ENCODE measurements around the gene PCGF3.

Gene PCGF3

DNA sequence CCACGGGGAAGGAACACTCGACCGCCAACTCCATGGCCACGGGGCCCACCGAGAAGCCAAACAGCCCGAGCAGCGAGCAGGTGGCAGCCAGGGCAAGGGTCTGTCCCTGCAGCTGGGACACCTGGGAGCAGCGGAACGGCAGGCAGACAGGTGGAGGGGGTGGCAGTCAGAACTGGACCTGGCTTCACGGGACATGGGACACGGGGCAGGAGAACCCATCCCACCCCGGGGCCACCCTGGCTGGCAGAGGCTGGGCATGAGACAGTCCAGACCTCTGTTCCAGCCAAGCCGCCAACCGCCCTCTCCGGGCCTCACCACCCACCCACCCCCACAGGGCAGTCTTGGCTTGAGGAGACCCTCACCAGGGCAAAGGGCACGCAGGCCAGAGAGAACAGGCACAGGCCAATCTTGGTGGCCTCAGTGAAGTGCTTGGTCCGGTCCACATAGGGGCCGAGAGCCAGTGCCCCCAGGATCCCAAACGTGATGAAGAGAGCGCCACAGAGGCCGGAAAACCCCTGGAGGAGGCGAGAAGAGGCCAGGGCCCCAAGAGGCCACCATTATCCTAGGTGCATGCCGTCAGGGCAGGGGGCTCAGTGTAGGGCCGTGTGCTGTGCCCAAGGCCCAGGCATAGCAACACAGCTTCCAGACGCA lies 22.3 kb upstream of the PCGF3 start:
- peaks cover 0 to 9% (median 3%) of the 10 kb centered on the region in 5 donors for H3K36me3 ChIP-seq (ENCODE audit: control insufficient read depth in 5 of 5, insufficient read depth in 5 of 5, low read length in 5 of 5)
- H3K4me3 ChIP-seq (ENCODE audit: low read depth in 1 of 5, low read length in 5 of 5): no peak overlapping the region
- peak overlapping the region in 1 of 5 donors; percentile 3 for H3K9ac ChIP-seq (ENCODE audit: low read length in 5 of 5)
- H3K27ac ChIP-seq (ENCODE audit: low read depth, low read length): no peak overlapping the region
- H3K9me3 ChIP-seq (ENCODE audit: control insufficient read depth in 5 of 5, low read length in 5 of 5): no peaks in the 10 kb centered on the region
- H3K27me3 ChIP-seq (ENCODE audit: control insufficient read depth in 5 of 5, insufficient read depth in 4 of 5, low read length in 5 of 5): no peaks in the 10 kb centered on the region
- H3K4me1 ChIP-seq (ENCODE audit: control insufficient read depth in 5 of 5, insufficient read depth in 5 of 5, low read length in 5 of 5): peaks cover 6 to 54% (median 43%) of the 10 kb centered on the region in 5 donors

DNA sequence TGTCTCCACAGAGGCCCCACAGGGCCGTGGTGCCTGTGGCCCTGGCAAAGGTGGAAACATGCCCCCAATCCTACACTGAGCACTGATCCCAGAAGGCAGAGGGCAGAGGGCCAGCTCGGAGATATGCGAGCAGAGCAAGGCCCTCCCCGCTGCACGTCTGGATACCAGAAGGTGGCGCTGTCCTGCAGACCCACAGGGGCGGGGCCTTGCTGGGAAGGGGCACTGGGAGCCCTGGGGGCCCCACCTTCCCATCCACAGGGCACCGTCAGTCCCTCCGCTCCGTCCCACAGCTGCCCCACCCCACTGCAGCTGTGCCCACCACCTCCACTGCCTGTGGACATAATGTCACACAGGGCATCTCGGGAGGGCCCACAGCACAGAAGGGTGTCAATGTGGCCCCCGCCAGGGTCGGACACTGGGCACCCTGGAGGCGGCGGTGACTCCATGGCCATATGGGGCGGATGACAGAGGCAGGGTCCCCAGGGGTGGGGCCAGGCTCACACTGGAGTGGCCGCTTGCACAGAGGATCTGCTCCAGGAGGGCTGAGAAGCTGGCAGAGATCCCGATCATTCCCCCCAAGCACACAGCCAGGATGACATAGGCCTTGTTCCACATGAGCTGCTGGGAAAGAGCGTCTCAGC lies 21.5 kb upstream of the PCGF3 start:
- H3K4me1 ChIP-seq (ENCODE audit: control insufficient read depth in 5 of 5, insufficient read depth in 5 of 5, low read length in 5 of 5): peaks cover 6 to 59% (median 49%) of the 10 kb centered on the region in 5 donors
- H3K36me3 ChIP-seq (ENCODE audit: control insufficient read depth in 5 of 5, insufficient read depth in 5 of 5, low read length in 5 of 5): peaks cover 0 to 9% (median 3%) of the 10 kb centered on the region in 5 donors
- no peaks in the 10 kb centered on the region for H3K9me3 ChIP-seq (ENCODE audit: control insufficient read depth in 5 of 5, low read length in 5 of 5)
- no peak overlapping the region for H3K9ac ChIP-seq (ENCODE audit: low read length in 5 of 5)
- H3K27ac ChIP-seq (ENCODE audit: low read depth, low read length): no peak overlapping the region
- no peaks in the 10 kb centered on the region for H3K27me3 ChIP-seq (ENCODE audit: control insufficient read depth in 5 of 5, insufficient read depth in 4 of 5, low read length in 5 of 5)
- no peak overlapping the region for H3K4me3 ChIP-seq (ENCODE audit: low read depth in 1 of 5, low read length in 5 of 5)

GRCh38 chr4:684623-685327 lies 20.9 kb upstream of the PCGF3 start:
- Histone ChIP-seq H3K4me1 (ENCODE audit: control insufficient read depth in 5 of 5, insufficient read depth in 5 of 5, low read length in 5 of 5) (peaks cover 6 to 66% (median 56%) of the 10 kb centered on the region in 5 donors), H3K27ac (ENCODE audit: low read depth, low read length) (no peak overlapping the region), H3K27me3 (ENCODE audit: control insufficient read depth in 5 of 5, insufficient read depth in 4 of 5, low read length in 5 of 5) (no peaks in the 10 kb centered on the region)

DNA sequence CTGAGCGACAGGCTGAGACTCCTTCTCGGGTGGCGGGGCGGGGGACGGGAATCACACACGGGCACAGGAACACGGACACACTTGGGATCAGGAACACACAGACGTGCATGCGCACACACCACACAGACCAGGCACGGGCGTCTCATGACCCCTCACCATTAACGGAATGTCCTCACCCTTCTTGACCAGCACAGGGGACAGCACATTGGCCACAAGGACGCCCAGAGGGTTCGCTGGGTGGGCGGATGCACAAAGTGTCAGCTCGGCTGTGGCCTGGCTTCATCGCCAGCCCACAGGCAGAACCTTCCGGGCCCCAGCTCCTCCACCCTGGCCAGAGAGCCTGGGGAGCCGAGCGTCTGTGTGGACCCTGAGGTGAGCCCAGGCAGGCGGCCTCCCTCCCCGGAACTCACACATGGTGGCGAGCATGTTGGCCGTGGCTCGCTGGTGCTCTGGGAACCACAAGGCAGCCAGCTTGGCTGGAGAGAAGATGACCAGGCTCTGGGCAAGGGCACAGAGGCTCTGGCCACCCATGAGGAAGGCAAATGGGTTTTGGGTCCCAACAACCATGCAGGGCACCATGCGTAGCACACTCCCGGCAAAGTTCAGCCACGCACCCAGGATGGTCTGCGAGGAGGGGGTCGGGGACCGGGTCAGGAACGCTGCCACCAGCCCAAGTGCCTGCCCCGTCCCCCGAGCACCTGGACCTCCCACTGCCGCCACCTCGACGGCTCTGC lies 19.8 kb upstream of the PCGF3 start:
- Histone ChIP-seq H3K4me1 (ENCODE audit: control insufficient read depth in 5 of 5, insufficient read depth in 5 of 5, low read length in 5 of 5) (peaks cover 6 to 59% (median 50%) of the 10 kb centered on the region in 5 donors), H3K4me3 (ENCODE audit: low read depth in 1 of 5, low read length in 5 of 5) (no peak overlapping the region), H3K36me3 (ENCODE audit: control insufficient read depth in 5 of 5, insufficient read depth in 5 of 5, low read length in 5 of 5) (peaks cover 0 to 9% (median 3%) of the 10 kb centered on the region in 5 donors), H3K9ac (ENCODE audit: low read length in 5 of 5) (no peak overlapping the region), H3K27ac (ENCODE audit: low read depth, low read length) (no peak overlapping the region), H3K9me3 (ENCODE audit: control insufficient read depth in 5 of 5, low read length in 5 of 5) (no peaks in the 10 kb centered on the region), H3K27me3 (ENCODE audit: control insufficient read depth in 5 of 5, insufficient read depth in 4 of 5, low read length in 5 of 5) (no peaks in the 10 kb centered on the region)

More at GRCh38 chr4:684623-685327, 20.9 kb upstream of the PCGF3 start:
- Histone ChIP-seq H3K36me3 (ENCODE audit: control insufficient read depth in 5 of 5, insufficient read depth in 5 of 5, low read length in 5 of 5) (peaks cover 0 to 9% (median 3%) of the 10 kb centered on the region in 5 donors), H3K4me3 (ENCODE audit: low read depth in 1 of 5, low read length in 5 of 5) (no peak overlapping the region), H3K9me3 (ENCODE audit: control insufficient read depth in 5 of 5, low read length in 5 of 5) (no peaks in the 10 kb centered on the region), H3K9ac (ENCODE audit: low read length in 5 of 5) (no peak overlapping the region)

GRCh38 chr4:686413-687040 lies 19.1 kb upstream of the PCGF3 start:
- H3K9ac ChIP-seq (ENCODE audit: low read length in 5 of 5): no peak overlapping the region
- no peaks in the 10 kb centered on the region for H3K9me3 ChIP-seq (ENCODE audit: control insufficient read depth in 5 of 5, low read length in 5 of 5)
- no peaks in the 10 kb centered on the region for H3K27me3 ChIP-seq (ENCODE audit: control insufficient read depth in 5 of 5, insufficient read depth in 4 of 5, low read length in 5 of 5)
- H3K36me3 ChIP-seq (ENCODE audit: control insufficient read depth in 5 of 5, insufficient read depth in 5 of 5, low read length in 5 of 5): peaks cover 0 to 9% (median 3%) of the 10 kb centered on the region in 5 donors
- peak overlapping the region; percentile 92 for H3K27ac ChIP-seq (ENCODE audit: low read depth, low read length)
- H3K4me3 ChIP-seq (ENCODE audit: low read depth in 1 of 5, low read length in 5 of 5): peak overlapping the region in 3 of 5 donors; percentile 23 to 78 (median 72)
- peaks cover 6 to 54% (median 46%) of the 10 kb centered on the region in 5 donors for H3K4me1 ChIP-seq (ENCODE audit: control insufficient read depth in 5 of 5, insufficient read depth in 5 of 5, low read length in 5 of 5)

GRCh38 chr4:687048-687970 lies 18.3 kb upstream of the PCGF3 start:
- peaks cover 0 to 9% (median 3%) of the 10 kb centered on the region in 5 donors for H3K36me3 ChIP-seq (ENCODE audit: control insufficient read depth in 5 of 5, insufficient read depth in 5 of 5, low read length in 5 of 5)
- peak overlapping the region in 4 of 5 donors; percentile 68 to 78 (median 74) for H3K4me3 ChIP-seq (ENCODE audit: low read depth in 1 of 5, low read length in 5 of 5)

DNA sequence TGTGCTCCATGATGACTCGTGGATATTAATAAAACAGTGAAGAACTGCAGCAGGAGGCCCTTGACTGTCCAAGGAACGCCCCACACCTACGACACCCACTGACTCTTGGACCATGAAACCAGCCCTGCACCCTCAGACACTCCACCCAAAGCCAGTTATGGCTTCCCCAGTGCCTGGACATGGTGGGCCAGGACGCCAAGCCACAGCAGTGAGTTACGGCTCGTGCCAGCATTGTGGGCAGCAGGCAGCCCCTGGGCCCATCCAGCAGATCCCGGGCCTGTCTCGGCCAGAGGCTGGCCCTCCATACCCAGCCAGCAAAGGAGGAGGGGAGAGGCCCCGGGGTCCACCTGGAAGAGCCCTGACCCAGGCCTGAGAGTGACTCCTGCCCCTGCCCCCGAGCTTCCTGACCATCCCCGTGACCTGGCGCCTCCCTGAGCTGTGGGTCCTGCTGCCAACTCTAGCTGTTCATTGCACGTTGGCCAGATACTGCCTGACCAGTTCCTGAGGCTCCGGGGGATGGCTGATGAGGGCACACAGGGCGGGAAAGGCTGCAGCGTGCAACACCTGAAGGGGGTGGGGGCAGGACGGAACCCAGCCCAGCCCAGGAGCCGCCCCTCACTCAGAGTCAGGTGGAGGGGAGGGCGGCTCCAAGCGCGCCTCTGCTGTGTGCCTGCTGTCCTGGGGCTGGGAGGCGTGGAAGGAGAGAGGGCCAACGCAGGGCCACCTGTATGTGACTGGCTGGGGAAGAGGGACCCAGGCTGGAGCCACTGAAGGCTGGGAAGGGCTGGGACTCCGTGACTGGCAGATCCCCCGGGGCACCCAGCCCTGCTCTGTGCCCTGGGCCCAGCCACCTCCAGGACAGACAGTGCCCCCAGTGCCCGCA lies 17.4 kb upstream of the PCGF3 start:
- Histone ChIP-seq H3K4me1 (ENCODE audit: control insufficient read depth in 5 of 5, insufficient read depth in 5 of 5, low read length in 5 of 5) (peaks cover 6 to 49% (median 44%) of the 10 kb centered on the region in 5 donors), H3K9me3 (ENCODE audit: control insufficient read depth in 5 of 5, low read length in 5 of 5) (no peaks in the 10 kb centered on the region), H3K4me3 (ENCODE audit: low read depth in 1 of 5, low read length in 5 of 5) (peak overlapping the region in 4 of 5 donors; percentile 68 to 78 (median 74)), H3K9ac (ENCODE audit: low read length in 5 of 5) (peak overlapping the region; percentile 44 to 84 (median 81)), H3K36me3 (ENCODE audit: control insufficient read depth in 5 of 5, insufficient read depth in 5 of 5, low read length in 5 of 5) (peaks cover 0 to 9% (median 3%) of the 10 kb centered on the region in 5 donors), H3K27me3 (ENCODE audit: control insufficient read depth in 5 of 5, insufficient read depth in 4 of 5, low read length in 5 of 5) (peaks cover 0 to 3% (median 0%) of the 10 kb centered on the region in 5 donors), H3K27ac (ENCODE audit: low read depth, low read length) (peak overlapping the region; percentile 92)

More at GRCh38 chr4:687048-687970, 18.3 kb upstream of the PCGF3 start:
- Histone ChIP-seq H3K27me3 (ENCODE audit: control insufficient read depth in 5 of 5, insufficient read depth in 4 of 5, low read length in 5 of 5) (no peaks in the 10 kb centered on the region), H3K9me3 (ENCODE audit: control insufficient read depth in 5 of 5, low read length in 5 of 5) (no peaks in the 10 kb centered on the region), H3K27ac (ENCODE audit: low read depth, low read length) (peak overlapping the region; percentile 92), H3K9ac (ENCODE audit: low read length in 5 of 5) (peak overlapping the region in 3 of 5 donors; percentile 25 to 57 (median 44)), H3K4me1 (ENCODE audit: control insufficient read depth in 5 of 5, insufficient read depth in 5 of 5, low read length in 5 of 5) (peaks cover 6 to 54% (median 46%) of the 10 kb centered on the region in 5 donors)

Data from subcutaneous abdominal adipose tissue (tissue), 5 donors.